ENCODE results near the gene ZNF462.

ZNF462 gene

DNA sequence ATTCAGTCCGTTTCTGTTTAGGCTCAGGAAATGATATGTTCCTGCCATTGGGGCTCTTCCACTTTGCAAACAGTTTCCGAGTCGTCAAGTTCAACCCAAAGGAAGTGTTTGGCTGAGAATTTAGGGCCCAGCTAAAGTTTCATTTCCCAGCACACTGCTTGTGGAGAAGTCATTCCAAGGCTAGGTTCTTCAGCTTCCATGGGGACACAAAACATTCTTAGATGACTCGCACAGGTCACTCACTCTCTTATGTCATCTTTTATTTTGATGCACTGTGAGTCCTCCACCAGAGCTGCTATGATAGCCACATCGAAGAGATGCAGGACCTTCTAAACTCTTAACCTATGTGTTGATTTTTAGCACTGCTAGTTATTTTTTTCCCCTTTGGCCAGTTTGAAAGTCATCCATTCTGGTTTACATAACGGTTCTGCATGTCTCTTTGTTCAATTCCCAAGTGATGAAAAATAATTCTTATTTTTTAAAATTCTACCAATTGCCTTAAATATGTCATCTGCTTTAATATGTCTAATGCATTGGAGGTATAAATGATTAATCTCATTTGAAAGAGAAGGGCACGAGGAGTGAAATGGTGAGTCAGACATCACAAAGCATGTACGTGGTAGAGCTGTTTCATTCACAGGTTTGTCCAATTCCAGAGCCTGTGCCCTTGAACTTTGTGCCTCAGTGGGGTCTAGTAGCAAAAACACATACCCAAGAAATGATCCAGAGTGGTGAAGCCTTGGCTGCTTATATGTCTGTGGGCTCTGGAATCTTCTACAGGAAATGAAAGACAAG lies 84.3 kb downstream of the ZNF462 start:
- POLR2A ChIA-PET: no interaction called here
- Histone ChIP-seq H3K27ac (ENCODE audit: insufficient read depth in 1 of 2, low read depth in 1 of 2, low read length in 2 of 2, poor library complexity in 1 of 2, severe bottlenecking in 2 of 2) (no peak overlapping the region), H3K9me3 (ENCODE audit: control extremely low read depth in 1 of 5, control insufficient read depth in 4 of 5, insufficient read depth in 2 of 5, low read depth in 1 of 5, low read length in 4 of 5) (no peaks in the 10 kb centered on the region), H3K4me3 (ENCODE audit: control insufficient read depth in 1 of 7, extremely low read depth in 1 of 7, insufficient read depth in 4 of 7, low read depth in 2 of 7, low read length in 6 of 7) (no peak overlapping the region), H3K27me3 (replicated peaks in 2 of 5; ENCODE audit: control insufficient read depth in 4 of 5, insufficient read depth in 5 of 5, low read length in 4 of 5) (no peaks in the 10 kb centered on the region), H3K4me1 (ENCODE audit: control extremely low read depth in 1 of 4, control insufficient read depth in 4 of 4, insufficient read depth in 4 of 4, low read length in 3 of 4) (no peaks in the 10 kb centered on the region), H3K36me3 (ENCODE audit: control insufficient read depth in 4 of 4, insufficient read depth in 4 of 4, low read length in 3 of 4) (peaks cover 0 to 5% (median 2%) of the 10 kb centered on the region in 4 experiments)
- no peak for DNase-seq
- CTCF ChIA-PET: no interaction called here
- 100% methylated on average over 6 of the region's 8 CpGs for WGBS (ENCODE audit: insufficient coverage)

DNA sequence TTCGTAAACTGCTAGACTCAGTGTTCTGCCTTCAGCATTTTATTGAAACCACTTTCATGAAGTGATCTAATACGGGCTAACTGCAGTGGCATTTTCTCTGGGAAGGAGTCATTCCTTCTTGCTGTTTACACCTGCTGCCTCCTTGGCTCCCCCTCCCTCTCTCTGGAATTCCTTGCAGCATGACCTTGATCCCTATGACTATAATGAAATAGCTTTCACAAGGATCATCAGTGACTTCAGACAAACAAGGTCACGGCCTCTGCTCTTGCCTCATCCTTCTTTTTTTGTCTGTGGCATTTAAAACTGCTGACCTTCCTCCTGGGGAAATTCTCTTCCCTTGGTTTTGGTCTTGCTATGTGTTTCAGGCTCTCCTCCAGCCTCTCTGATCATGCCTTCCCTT lies 90.2 kb downstream of the ZNF462 start:
- H3K4me3 ChIP-seq (ENCODE audit: control insufficient read depth in 1 of 7, extremely low read depth in 1 of 7, insufficient read depth in 4 of 7, low read depth in 2 of 7, low read length in 6 of 7): no peak overlapping the region
- H3K9me3 ChIP-seq (ENCODE audit: control extremely low read depth in 1 of 5, control insufficient read depth in 4 of 5, insufficient read depth in 2 of 5, low read depth in 1 of 5, low read length in 4 of 5): no peaks in the 10 kb centered on the region
- peaks cover 0 to 5% (median 1%) of the 10 kb centered on the region in 4 experiments for H3K36me3 ChIP-seq (ENCODE audit: control insufficient read depth in 4 of 4, insufficient read depth in 4 of 4, low read length in 3 of 4)
- DNase-seq: no peak
- H3K4me1 ChIP-seq (ENCODE audit: control extremely low read depth in 1 of 4, control insufficient read depth in 4 of 4, insufficient read depth in 4 of 4, low read length in 3 of 4): no peaks in the 10 kb centered on the region
- ChIA-PET CTCF (no interaction called here), POLR2A (no interaction called here)
- no peak overlapping the region for H3K27ac ChIP-seq (ENCODE audit: insufficient read depth in 1 of 2, low read depth in 1 of 2, low read length in 2 of 2, poor library complexity in 1 of 2, severe bottlenecking in 2 of 2)
- WGBS (ENCODE audit: insufficient coverage): 96% methylated on average over 3 of the region's 3 CpGs
- H3K27me3 ChIP-seq (replicated peaks in 2 of 5; ENCODE audit: control insufficient read depth in 4 of 5, insufficient read depth in 5 of 5, low read length in 4 of 5): no peaks in the 10 kb centered on the region

DNA sequence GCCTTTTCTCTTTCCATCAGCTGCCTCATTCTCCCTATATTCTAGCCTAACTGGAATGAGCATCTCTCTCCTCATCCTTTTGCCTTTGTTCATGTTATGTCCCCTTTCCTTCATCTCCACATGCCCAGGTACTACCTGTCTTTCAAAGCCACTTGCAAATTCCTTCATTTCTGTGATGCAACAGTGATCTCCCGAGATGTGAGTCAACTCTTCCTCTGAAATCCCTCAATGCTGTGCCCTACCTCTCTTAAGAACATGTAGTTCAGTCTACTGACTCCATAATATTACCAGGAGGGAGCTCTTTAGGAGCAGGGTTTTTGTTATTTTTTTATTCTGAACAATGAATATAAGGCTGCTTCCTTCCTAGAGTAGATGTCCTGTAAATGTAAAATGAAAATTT lies 91.6 kb downstream of the ZNF462 start:
- WGBS (ENCODE audit: insufficient coverage): no CpG with 5 or more reads among the region's 1 CpG
- ChIA-PET POLR2A (no interaction called here), CTCF (no interaction called here)
- Histone ChIP-seq H3K27ac (ENCODE audit: insufficient read depth in 1 of 2, low read depth in 1 of 2, low read length in 2 of 2, poor library complexity in 1 of 2, severe bottlenecking in 2 of 2) (no peak overlapping the region), H3K9me3 (ENCODE audit: control extremely low read depth in 1 of 5, control insufficient read depth in 4 of 5, insufficient read depth in 2 of 5, low read depth in 1 of 5, low read length in 4 of 5) (no peaks in the 10 kb centered on the region), H3K4me3 (ENCODE audit: control insufficient read depth in 1 of 7, extremely low read depth in 1 of 7, insufficient read depth in 4 of 7, low read depth in 2 of 7, low read length in 6 of 7) (no peak overlapping the region), H3K27me3 (replicated peaks in 2 of 5; ENCODE audit: control insufficient read depth in 4 of 5, insufficient read depth in 5 of 5, low read length in 4 of 5) (no peaks in the 10 kb centered on the region), H3K4me1 (ENCODE audit: control extremely low read depth in 1 of 4, control insufficient read depth in 4 of 4, insufficient read depth in 4 of 4, low read length in 3 of 4) (no peaks in the 10 kb centered on the region), H3K36me3 (ENCODE audit: control insufficient read depth in 4 of 4, insufficient read depth in 4 of 4, low read length in 3 of 4) (peaks cover 0 to 7% (median 1%) of the 10 kb centered on the region in 4 experiments)
- DNase-seq: no peak

DNA sequence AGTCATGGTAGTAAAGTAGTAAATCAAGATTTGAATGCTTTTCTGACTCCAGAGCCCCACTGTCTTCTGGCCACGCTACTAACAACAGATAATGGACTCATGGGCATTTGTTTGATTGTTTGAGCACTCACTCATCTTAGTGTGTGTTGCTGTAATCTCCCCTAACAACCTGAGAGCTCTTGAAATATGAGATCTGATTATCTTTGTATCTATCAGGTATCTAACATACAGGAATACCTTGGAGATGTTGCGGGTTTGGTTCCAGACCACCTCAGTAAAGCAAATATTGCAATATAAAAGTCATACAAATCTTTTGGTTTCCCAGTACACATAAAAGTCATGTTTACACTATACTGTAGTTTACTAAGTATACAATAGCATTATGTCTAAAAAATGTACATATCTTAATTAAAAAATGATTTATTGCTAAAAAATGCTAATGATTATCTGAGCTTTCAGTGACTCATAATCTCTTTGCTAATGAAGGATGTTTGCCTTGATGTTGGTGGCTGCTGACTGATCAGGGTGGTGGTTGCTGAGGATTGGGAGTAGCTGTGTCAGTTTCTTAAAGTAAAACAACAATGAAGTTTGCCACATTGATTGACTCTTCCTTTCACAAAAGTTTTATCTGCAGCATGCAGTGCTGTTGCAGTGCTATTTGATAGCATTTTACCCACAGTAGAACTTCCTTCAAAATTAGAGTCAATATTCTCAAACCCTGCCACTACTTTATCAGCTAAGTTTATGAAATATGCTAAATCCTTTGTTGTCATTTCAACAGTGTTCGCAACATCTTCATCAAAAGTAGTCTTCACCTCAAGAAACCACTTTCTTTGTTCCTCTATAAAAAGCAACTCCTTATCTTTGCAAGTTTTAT lies 92.2 kb downstream of the ZNF462 start:
- POLR2A ChIA-PET: no interaction called here
- no peak overlapping the region for H3K27ac ChIP-seq (ENCODE audit: insufficient read depth in 1 of 2, low read depth in 1 of 2, low read length in 2 of 2, poor library complexity in 1 of 2, severe bottlenecking in 2 of 2)
- H3K27me3 ChIP-seq (replicated peaks in 2 of 5; ENCODE audit: control insufficient read depth in 4 of 5, insufficient read depth in 5 of 5, low read length in 4 of 5): no peaks in the 10 kb centered on the region
- CTCF ChIA-PET: no interaction called here
- H3K4me1 ChIP-seq (ENCODE audit: control extremely low read depth in 1 of 4, control insufficient read depth in 4 of 4, insufficient read depth in 4 of 4, low read length in 3 of 4): peaks cover 0 to 5% (median 3%) of the 10 kb centered on the region in 4 experiments
- H3K36me3 ChIP-seq (ENCODE audit: control insufficient read depth in 4 of 4, insufficient read depth in 4 of 4, low read length in 3 of 4): peaks cover 0 to 7% (median 1%) of the 10 kb centered on the region in 4 experiments
- peak in 2 of 3 donors; percentile 5 to 27 for DNase-seq
- WGBS (ENCODE audit: insufficient coverage): 100% methylated on average over 2 of the region's 3 CpGs
- no peak overlapping the region for H3K4me3 ChIP-seq (ENCODE audit: control insufficient read depth in 1 of 7, extremely low read depth in 1 of 7, insufficient read depth in 4 of 7, low read depth in 2 of 7, low read length in 6 of 7)
- no peaks in the 10 kb centered on the region for H3K9me3 ChIP-seq (ENCODE audit: control extremely low read depth in 1 of 5, control insufficient read depth in 4 of 5, insufficient read depth in 2 of 5, low read depth in 1 of 5, low read length in 4 of 5)

DNA sequence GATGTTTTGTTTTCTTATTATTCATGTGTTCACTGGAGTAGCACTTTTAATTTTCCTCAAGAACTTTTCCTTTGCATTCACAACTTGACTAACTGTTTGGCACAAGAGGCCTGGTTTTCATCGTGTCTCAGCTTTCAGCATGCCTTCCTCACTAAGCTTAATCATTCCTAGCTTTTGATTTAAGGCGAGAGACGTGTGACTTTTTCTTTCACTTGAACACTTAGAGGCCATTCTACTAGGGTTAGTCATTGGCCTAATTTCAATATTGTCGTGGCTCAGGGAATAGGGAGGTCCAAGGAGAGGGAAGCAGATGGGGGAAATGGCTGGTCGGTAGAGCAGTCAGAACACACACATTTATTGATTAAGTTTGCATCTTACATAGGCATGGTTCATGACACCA lies 94.0 kb downstream of the ZNF462 start:
- H3K4me1 ChIP-seq (ENCODE audit: control extremely low read depth in 1 of 4, control insufficient read depth in 4 of 4, insufficient read depth in 4 of 4, low read length in 3 of 4): peaks cover 0 to 7% (median 4%) of the 10 kb centered on the region in 4 experiments
- ChIA-PET POLR2A (no interaction called here), CTCF (no interaction called here)
- H3K27ac ChIP-seq (ENCODE audit: insufficient read depth in 1 of 2, low read depth in 1 of 2, low read length in 2 of 2, poor library complexity in 1 of 2, severe bottlenecking in 2 of 2): no peak overlapping the region
- H3K9me3 ChIP-seq (ENCODE audit: control extremely low read depth in 1 of 5, control insufficient read depth in 4 of 5, insufficient read depth in 2 of 5, low read depth in 1 of 5, low read length in 4 of 5): no peaks in the 10 kb centered on the region
- no peak for DNase-seq
- H3K36me3 ChIP-seq (ENCODE audit: control insufficient read depth in 4 of 4, insufficient read depth in 4 of 4, low read length in 3 of 4): peaks cover 0 to 7% (median 1%) of the 10 kb centered on the region in 4 experiments
- 88% methylated on average over 4 of the region's 5 CpGs for WGBS (ENCODE audit: insufficient coverage)
- no peaks in the 10 kb centered on the region for H3K27me3 ChIP-seq (replicated peaks in 2 of 5; ENCODE audit: control insufficient read depth in 4 of 5, insufficient read depth in 5 of 5, low read length in 4 of 5)
- H3K4me3 ChIP-seq (ENCODE audit: control insufficient read depth in 1 of 7, extremely low read depth in 1 of 7, insufficient read depth in 4 of 7, low read depth in 2 of 7, low read length in 6 of 7): no peak overlapping the region

DNA sequence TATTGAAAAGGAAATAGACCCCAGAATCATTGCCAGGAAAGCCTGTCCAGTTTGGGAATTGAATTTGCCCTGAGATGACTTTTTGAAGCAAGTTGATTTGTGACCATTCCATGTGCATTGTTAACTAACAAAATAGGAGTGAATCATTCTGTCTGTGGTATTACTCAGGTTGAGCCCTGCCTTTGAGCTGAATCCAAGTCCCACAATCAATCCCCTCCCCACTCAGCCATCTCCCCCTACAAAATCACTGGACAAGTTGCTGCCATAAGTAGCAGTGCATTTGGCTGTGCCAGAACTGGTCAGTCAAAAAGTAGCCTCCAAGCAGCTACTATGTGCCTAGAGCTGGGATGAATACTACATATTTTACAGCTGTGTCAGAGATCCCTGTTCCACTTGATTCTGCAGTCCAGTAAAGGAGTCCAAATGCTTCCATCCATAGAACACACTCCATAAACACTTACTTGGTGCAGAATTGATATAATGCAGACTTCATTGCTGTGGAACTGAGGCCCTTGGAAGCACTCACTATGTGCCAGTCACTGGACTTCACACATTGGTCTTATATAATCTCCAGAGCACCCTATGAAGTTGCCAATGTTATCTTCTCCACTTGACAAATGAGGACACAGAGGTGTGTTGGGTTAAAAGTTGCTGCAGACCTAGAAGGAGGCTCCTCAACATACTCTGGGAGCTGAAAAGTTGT lies 96.1 kb downstream of the ZNF462 start:
- peaks cover 0 to 7% (median 2%) of the 10 kb centered on the region in 4 experiments for H3K36me3 ChIP-seq (ENCODE audit: control insufficient read depth in 4 of 4, insufficient read depth in 4 of 4, low read length in 3 of 4)
- POLR2A ChIA-PET: no interaction called here
- H3K4me3 ChIP-seq (ENCODE audit: control insufficient read depth in 1 of 7, extremely low read depth in 1 of 7, insufficient read depth in 4 of 7, low read depth in 2 of 7, low read length in 6 of 7): no peak overlapping the region
- H3K9me3 ChIP-seq (ENCODE audit: control extremely low read depth in 1 of 5, control insufficient read depth in 4 of 5, insufficient read depth in 2 of 5, low read depth in 1 of 5, low read length in 4 of 5): no peaks in the 10 kb centered on the region
- no peak overlapping the region for H3K27ac ChIP-seq (ENCODE audit: insufficient read depth in 1 of 2, low read depth in 1 of 2, low read length in 2 of 2, poor library complexity in 1 of 2, severe bottlenecking in 2 of 2)
- H3K4me1 ChIP-seq (ENCODE audit: control extremely low read depth in 1 of 4, control insufficient read depth in 4 of 4, insufficient read depth in 4 of 4, low read length in 3 of 4): peaks cover 0 to 7% (median 4%) of the 10 kb centered on the region in 4 experiments
- H3K27me3 ChIP-seq (replicated peaks in 2 of 5; ENCODE audit: control insufficient read depth in 4 of 5, insufficient read depth in 5 of 5, low read length in 4 of 5): no peaks in the 10 kb centered on the region
- DNase-seq: no peak
- CTCF ChIA-PET: no interaction called here

All from common myeloid progenitor, CD34-positive (primary cell).